Amniotic epithelial cell (primary cell): Measurements from ENCODE around the gene IFT52.
A peak's percentile ranks its signal among the peaks of the same experiment; 100 is the strongest.
"Not testable (repeated sequence)": the region's sequence is repeated elsewhere in the genome, so short reads cannot be mapped to it uniquely, and the experiment has no call there.

Source experiments
- DNase-seq: peaks from one replicate; pipeline ENCODE4 v3.0.0-alpha.2; 2010; ENCODE audit warnings: low read depth

IFT52 gene

GRCh38 chr20:43568706-43569105 is 22.0 kb upstream of the IFT52 start:
- DNase-seq, result no peak

DNA sequence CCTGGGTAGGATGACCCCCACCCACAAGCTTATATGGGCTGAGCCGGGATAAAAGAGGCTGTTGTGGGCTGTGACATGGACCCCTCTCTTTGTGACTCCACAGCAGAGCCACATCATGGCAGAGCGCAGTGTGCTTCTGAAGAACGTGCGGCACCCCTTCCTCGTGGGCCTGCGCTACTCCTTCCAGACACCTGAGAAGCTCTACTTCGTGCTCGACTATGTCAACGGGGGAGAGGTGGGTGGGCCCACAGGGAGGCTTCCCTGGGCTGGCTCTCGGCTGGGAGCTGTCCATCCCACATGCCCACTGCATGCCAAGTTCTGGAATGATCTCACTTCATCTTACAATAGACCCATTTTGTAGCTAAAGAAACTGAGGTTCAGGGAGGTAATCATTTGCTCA is 21.5 kb upstream of the IFT52 start:
- DNase-seq, result no peak

GRCh38 chr20:43570496-43570895 is 20.2 kb upstream of the IFT52 start:
- DNase-seq, result no peak

DNA sequence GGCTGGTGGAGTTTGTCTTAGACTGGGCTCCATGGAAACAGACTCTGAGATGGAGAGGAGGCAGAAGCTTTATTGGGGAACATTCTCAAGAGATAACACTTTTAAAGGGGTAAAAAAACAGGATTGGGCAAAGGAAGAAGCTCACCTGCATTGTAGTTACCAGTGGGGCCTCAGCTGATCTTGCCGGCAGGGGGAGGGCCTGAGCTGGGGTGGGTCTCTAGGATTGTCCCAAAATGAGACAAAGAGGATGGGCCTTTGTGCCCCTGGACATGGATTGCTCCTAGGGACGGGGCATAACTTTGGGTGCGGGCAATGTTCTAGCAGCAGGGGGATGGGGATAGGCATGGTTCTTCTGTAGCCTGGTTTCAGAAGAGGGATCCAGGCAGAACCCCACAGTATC is 19.4 kb upstream of the IFT52 start:
- DNase-seq, result no peak

DNA sequence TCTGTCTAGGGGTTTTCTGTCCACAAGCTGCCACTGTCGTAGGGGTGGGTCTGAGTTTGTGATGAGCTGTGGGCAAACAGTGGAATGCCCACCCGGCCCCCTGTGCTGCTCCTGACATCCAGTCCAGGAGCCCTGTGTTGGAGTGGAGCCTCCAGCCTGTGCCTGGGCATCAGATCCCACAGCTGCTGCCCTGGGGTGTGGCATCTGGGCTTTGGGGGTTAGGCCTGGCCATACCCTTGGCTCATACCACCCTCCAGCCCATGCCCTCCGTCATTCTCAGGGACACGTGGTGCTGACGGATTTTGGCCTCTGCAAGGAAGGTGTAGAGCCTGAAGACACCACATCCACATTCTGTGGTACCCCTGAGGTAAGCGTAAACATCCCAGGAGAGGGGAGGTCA is 19.0 kb upstream of the IFT52 start:
- no peak for DNase-seq

GRCh38 chr20:43572891-43573290 is 17.8 kb upstream of the IFT52 start:
- DNase-seq, result no peak

DNA sequence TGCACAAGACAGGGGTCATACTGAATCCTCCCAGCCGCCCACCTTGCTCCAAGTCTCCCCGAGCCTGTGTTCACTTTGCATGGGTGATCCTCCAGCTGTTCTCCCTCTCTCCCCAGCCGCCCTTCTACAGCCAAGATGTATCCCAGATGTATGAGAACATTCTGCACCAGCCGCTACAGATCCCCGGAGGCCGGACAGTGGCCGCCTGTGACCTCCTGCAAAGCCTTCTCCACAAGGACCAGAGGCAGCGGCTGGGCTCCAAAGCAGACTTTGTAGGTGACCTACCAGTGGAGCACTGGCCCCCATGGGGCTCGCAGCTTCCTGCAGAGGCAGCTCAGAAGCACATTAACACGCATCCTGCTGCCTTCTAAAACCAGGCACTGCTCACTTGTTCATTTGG is 14.6 kb upstream of the IFT52 start:
- no peak for DNase-seq

DNA sequence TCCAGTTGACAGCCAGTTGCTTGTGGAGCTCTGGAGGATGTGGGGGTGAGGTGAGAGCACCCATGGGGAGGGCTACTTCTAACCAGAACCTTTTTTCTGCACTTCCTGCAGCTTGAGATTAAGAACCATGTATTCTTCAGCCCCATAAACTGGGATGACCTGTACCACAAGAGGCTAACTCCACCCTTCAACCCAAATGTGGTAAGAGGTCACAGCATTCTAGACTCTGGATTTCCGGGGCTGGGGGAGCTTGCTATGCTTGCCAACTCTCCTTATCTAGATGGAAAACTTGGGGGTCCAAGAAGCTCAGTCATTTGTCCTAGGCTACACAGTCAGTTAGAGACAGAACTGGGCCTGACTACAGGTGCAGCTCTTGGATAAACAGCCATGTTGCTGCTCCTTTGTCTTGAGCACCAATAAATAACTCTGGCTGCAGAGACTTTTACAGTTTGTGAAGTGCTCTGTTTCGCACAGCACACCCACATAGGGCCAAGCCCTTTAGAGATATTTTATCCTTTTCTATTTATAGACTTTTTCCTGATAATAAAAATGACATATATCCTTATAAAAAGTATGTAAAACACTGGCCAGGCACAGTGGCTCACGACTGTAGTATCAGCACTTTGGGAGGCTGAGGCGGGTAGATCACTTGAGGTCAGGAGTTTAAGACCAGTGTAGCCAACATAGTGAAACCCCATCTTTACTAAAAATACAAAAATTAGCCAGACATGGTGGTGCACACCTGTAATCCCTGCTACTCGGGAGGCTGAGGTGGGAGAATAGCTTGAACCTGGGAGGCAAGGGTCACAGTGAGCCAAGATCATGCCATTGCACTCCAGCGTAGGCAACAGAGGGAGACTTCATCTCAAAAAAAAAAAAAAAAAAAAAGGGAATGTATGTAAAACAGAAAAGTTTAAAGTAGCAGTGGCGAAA is 10.6 kb upstream of the IFT52 start:
- peak; percentile 5 for DNase-seq

DNA sequence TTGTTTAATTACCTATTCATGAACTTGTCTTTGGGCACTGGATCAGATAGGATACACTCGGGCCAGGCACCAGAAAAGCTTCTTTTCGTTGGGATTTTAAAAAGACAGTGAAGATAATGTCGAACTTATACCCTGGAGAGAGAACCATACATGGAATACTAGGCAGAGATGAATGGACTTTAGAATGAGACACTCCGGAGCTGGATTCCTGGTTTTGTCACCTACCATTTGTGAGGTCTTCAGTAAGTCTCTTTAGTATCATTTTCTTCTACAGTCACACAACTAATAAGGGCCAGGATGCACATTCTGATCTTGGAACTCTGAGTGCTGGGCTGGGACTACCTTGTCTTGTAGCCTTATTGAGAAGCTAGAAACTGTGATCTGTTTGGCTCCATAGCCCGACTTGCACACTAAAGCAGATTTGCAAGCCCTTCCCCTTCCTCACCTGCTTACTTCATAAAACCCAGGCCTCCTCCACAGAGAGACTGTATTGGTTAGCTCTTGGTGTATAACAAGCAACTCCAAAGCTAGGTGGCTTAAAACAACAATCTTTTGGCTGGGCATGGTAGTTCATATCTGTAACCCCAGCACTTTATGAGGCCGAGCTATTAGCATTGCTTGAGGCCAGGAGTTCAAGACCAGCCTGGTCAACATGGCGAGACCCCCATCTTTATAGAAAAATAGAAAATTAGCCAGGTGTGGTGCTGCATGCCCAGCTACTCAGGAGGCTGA is 7.4 kb upstream of the IFT52 start:
- no peak for DNase-seq

DNA sequence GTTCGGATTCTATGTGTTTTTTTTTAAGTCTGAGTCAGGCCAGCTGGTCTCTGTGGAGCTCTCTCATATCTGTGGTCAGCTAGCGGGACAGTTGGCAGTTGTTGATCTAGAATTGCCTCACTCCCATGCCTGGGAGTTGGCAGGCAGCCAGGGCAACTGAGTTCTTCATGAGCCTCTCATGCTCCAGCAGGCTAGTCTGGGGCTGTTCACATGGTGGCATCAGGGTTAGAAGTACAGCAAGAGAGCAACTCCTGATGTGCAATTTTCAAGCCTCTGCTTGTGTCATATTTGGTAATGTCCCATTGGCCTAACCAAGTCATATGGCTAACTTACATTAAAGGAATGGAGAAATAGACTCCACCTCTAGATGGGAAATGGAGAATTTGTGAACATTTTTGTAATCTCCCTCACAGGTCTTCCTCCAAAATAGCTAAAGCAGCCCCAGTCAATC is 6.7 kb upstream of the IFT52 start:
- DNase-seq, result peak; percentile 99

- peak; percentile 88 for DNase-seq
Observed at GRCh38 chr20:43584448-43585136, 6.1 kb upstream of the IFT52 start.

DNA sequence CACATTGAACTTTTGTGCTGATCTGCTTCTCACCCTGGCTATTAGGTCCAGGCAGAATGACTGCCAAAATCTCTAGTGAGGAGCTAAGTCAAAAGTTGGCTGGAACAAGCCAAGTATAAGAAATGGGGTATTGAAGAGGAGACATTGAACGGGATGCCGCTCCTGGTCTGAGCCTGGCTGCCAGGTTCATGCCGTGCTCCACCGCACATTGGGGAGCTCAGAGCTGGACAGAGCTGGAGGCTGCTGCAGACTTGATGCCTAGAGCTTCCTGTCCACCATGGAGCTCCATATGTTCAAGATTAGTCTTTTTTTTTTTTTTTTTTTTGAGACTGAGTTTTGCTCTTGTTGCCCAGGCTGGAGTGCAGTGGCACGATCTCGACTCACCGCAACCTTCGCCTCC is 4.1 kb upstream of the IFT52 start:
- DNase-seq, result no peak

GRCh38 chr20:43588526-43588925 is 2.2 kb upstream of the IFT52 start:
- DNase-seq, result not testable (repeated sequence)

DNA sequence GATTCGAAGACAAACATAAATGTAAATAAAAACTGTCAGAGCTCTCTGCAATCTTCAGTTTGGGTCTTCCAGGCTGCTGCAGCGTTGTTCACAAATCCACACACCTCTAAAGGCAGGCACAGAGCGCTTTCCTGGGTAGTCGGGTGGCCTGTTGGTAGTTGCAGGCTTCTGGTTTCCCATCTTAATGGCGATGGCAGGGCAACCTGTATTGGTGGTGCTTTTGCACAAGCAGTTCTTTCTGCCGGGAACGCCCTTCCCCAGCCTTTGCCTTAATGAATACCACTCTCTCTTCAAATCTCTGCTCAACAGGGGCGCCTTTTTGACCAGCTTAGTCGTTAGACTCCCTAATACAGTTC is 723 bp upstream of the IFT52 start:
- DNase-seq, result no peak

- DNase-seq, result not testable (repeated sequence)
Observed at GRCh38 chr20:43601960-43602359, 11.2 kb downstream of the IFT52 start.

- no peak for DNase-seq
Observed at GRCh38 chr20:43603124-43603523, 12.4 kb downstream of the IFT52 start.

DNA sequence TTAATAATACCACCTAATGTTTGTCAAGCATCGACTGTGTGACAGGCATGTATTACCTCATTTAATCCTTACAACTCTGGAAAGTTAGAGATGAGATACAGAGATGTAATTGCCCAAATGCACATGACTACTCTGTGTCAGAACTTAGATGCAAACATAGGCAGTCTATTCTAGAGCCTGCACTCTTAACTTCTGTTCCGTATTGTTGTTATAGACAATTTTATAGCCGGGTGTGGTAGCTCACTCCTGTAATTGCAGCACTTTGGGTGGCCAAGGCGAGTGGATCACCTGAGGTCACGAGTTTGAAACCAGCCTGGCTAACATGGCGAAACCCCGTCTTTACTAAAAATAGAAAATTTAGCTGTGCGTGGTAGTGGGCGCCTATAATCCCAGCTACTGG is 15.0 kb downstream of the IFT52 start:
- no peak for DNase-seq

- DNase-seq, result not testable (repeated sequence)
Observed at GRCh38 chr20:43607278-43607677, 16.5 kb downstream of the IFT52 start.

DNA sequence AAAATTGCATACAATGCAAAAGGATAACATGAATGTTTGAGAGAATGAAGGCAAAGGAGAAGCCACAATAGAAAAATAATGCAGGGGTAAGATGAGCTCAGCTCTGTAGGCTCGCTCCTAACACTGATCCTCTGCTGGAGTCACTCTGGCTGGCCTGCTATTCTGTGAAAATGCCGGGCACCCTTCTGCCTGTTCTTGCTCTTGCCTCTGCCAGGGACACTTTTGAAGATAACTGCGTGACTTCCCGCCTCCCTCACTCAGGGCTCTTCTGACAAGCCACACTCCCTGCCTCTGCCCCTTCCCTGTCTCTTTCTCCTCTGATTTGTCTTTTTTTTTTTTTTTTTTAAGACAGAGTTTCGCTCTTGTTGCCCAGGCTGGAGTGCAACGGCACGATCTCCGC is 40.9 kb downstream of the IFT52 start:
- DNase-seq, result no peak

- DNase-seq, result no peak
Observed at GRCh38 chr20:43636429-43636828, 45.7 kb downstream of the IFT52 start.

DNA sequence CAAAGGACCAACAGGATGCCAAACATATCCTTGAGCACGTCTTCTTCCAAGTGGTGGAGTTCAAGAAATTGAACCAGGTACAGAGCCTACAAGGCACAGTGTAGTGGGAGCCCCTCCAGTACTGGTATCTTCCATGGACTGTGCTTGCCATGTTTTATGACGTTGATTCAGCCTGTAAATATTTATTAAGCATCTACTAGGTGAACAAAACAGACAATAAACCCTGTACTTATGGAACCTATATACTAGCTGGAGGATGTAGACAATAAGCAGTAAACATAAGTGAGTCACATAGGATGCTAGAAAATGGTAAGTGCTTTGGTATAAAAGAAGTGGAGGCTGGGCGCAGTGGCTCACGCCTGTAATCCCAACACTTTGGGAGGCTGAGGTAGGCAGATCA is 51.8 kb downstream of the IFT52 start:
- DNase-seq, result no peak

DNA sequence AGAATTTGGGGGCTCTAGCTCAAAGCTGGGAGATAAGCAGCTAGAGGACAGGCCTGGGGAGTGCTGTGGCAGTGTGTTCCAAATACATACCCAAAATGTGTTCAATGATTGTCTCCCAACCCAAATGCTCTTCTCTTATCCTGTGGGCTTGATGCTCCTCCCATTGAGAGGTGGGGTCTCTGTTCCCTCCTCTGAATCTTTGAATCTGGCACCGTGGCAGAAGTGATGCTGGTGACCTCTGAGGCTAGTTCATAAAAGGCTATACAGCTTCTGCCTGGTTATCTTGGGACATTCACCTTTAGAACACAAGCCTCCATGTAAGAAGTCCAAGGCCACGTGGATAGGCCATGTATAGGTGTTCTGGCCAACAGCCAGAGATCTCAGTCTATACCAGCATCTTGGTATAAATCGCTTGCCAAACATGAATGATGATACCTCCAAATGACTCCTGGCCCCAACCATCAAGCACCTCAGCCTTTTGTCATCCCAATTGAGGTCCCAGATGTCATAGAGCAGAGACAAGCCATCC is 60.3 kb downstream of the IFT52 start:
- no peak for DNase-seq
